HEK293T (cell line): ENCODE measurements around the gene NEGR1.

Source experiments
- BHLHE40 ChIP-seq: fragments of 450-650 bp; IDR thresholded peaks from 2 replicates; pipeline ENCODE4 v1.6.1; 2016; ENCODE audit warnings: mild to moderate bottlenecking, moderate library complexity, borderline replicate concordance
- FOXK2 ChIP-seq: fragments of 450-650 bp; IDR thresholded peaks from 2 replicates; pipeline ENCODE4 v1.6.1; 2016; ENCODE audit warnings: mild to moderate bottlenecking
- PKNOX1 ChIP-seq: fragments of 450-650 bp; IDR thresholded peaks from 2 replicates; pipeline ENCODE4 v1.6.1; 2016
- SUZ12 ChIP-seq: fragments of 450-650 bp; IDR thresholded peaks from 2 replicates; pipeline ENCODE4 v1.6.1; 2016; ENCODE audit warnings: mild to moderate bottlenecking
- TARDBP ChIP-seq: fragments of 450-650 bp; IDR thresholded peaks from 2 replicates; pipeline ENCODE4 v1.6.1; 2016

GRCh38 chr1:71831646-71832045 is 450.7 kb downstream of the NEGR1 start:
- TF ChIP-seq BHLHE40 (no peak), TARDBP (no peak), PKNOX1 (no peak), FOXK2 (no peak), SUZ12 (no peak)
